ENCODE measurements around the gene SETD4. TPM values are rescaled to one million over a fixed set of nuclear protein-coding genes. Genes with fewer than 3 reads are reported as not detected.
"Not testable (repeated sequence)": the region's sequence is repeated elsewhere in the genome, so short reads cannot be mapped to it uniquely, and the experiment has no call there.

The SETD4 gene
- total and polyA plus RNA-seq, 2 of the 8 experiments (the other 6 are each of a cell fraction or from before 2014, with no cell fraction given): 20.1 to 46.6 TPM

GRCh38 chr21:36075171-36075570 lies 14.8 kb upstream of the SETD4 start (continued):
- no peak for TF ChIP-seq CTBP2 (IDR thresholded peaks at IDR 0.05; ENCODE audit: borderline replicate concordance, insufficient read depth, insufficient read length, low read length)
- TF ChIP-seq KDM1A (IDR thresholded peaks at IDR 0.05; ENCODE audit: borderline replicate concordance, low read length): no peak
- TF ChIP-seq ATF3 (IDR thresholded peaks at IDR 0.05; ENCODE audit: insufficient read depth, low read depth, low read length): no peak
- TF ChIP-seq SIN3A (conservative IDR thresholded peaks at IDR 0.05 in 1 of 2, IDR thresholded peaks at IDR 0.05 in 1 of 2; ENCODE audit: low read depth in 1 of 2, low read length in 2 of 2): no peak

DNA sequence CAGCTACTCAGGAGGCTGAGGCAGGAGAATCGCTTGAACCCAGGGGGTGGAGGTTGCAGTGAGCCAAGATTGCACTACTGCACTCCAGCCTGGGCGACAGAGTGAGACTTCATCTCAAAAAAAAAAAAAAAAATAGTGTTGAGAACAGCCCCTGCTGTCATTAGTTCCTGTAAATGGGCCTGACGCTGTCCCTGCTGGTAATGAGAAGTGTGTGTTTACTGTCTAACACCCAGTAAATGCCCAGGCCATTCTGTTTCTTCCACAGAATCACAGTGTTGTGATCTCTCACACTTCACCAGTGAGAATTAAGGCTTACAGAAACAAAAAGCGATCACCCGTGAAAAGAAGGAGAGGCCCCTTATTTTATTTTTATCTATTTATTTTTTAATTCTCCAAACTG lies 13.6 kb upstream of the SETD4 start:
- H3K79me1 ChIP-seq (ENCODE audit: low read depth, low read length); H2BK120ac ChIP-seq (replicated peaks; ENCODE audit: low read depth, low read length); H3K4ac ChIP-seq (replicated peaks; ENCODE audit: insufficient read length, low read depth, low read length); H2BK5ac ChIP-seq (ENCODE audit: low read depth, low read length); H4K91ac ChIP-seq (replicated peaks; ENCODE audit: insufficient read length, low read length); H3K79me2 ChIP-seq (ENCODE audit: control insufficient read depth in 1 of 2, insufficient read depth in 2 of 2, low read length in 2 of 2); H3K4me1 ChIP-seq (replicated peaks in 1 of 4; ENCODE audit: control insufficient read depth in 3 of 4, insufficient read depth in 4 of 4, low read length in 3 of 4); FAIRE-seq; H4K20me1 ChIP-seq (replicated peaks in 1 of 2; ENCODE audit: control insufficient read depth in 1 of 2, insufficient read depth in 2 of 2, low read length in 2 of 2); H3K18ac ChIP-seq (ENCODE audit: extremely low read depth, low read length); H3K9ac ChIP-seq (replicated peaks in 1 of 4; ENCODE audit: extremely low read depth in 1 of 4, low read depth in 3 of 4, low read length in 3 of 4); H2AFZ ChIP-seq (ENCODE audit: low read length); H3K27ac ChIP-seq (ENCODE audit: low read depth, low read length); H4K5ac ChIP-seq (ENCODE audit: insufficient read length, low read depth, low read length); DNase-seq (ENCODE audit: low read depth in 1 of 2, low spot score in 2 of 2); H3K56ac ChIP-seq (replicated peaks; ENCODE audit: insufficient read length, low read depth, low read length); H4K8ac ChIP-seq (ENCODE audit: extremely low read depth, insufficient read depth, low read length); H3K4me3 ChIP-seq (ENCODE audit: extremely low read depth in 1 of 4, insufficient read depth in 2 of 4, low read depth in 3 of 4, low read length in 4 of 4); H3K14ac ChIP-seq (ENCODE audit: insufficient read length); H2BK15ac ChIP-seq (ENCODE audit: low read length); H3K27me3 ChIP-seq (replicated peaks in 1 of 4; ENCODE audit: control insufficient read depth in 3 of 4, extremely low read depth in 1 of 4, insufficient read depth in 3 of 4, low read length in 3 of 4); H2BK20ac ChIP-seq (ENCODE audit: low read length); H3K23ac ChIP-seq (ENCODE audit: insufficient read length); H2BK12ac ChIP-seq (ENCODE audit: low read depth, low read length); H3K23me2 ChIP-seq (ENCODE audit: low read depth, low read length); H2AK5ac ChIP-seq (ENCODE audit: low read depth, low read length): not testable (repeated sequence)
- H3K36me3 ChIP-seq (ENCODE audit: control insufficient read depth in 2 of 4, insufficient read depth in 4 of 4, low read length in 3 of 4): peaks cover 0 to 17% (median 7%) of the 10 kb centered on the region in 4 experiments; a peak in 4 of 8 replicates
- CTCF ChIA-PET (ENCODE audit: partially characterized antibody): interaction anchor here (0.6 to 5.1 kb wide), 4 partner anchors 10 to 471 kb away, joined by 3 to 48 read pairs (median 4); no protein-coding TSS in a partner anchor
- peaks cover 7 to 11% of the 10 kb centered on the region in 2 experiments for H3K9me3 ChIP-seq (ENCODE audit: insufficient read depth in 2 of 2, low read depth in 1 of 2, low read length in 1 of 2)
- POLR2A ChIA-PET (ENCODE audit: partially characterized antibody): interaction anchor here (1.0 to 2.2 kb wide), 3 partner anchors 12 to 68 kb away, joined by 3 to 8 read pairs (median 3); partner anchors contain the start of gene SETD4
- peak overlapping the region in 1 of 2 experiments; percentile 25; a peak in 1 of 4 replicates for H3K4me2 ChIP-seq (ENCODE audit: insufficient read depth in 1 of 2, low read depth in 2 of 2, low read length in 2 of 2)
- WGBS, 2 experiments (ENCODE audit: extremely low coverage in 1 of 2, insufficient coverage in 1 of 2, insufficient read length in 1 of 2, insufficient replicate concordance in 2 of 2, low coverage in 1 of 2, low lambda C conversion rate in 2 of 2, missing lambda C conversion rate in 1 of 2): 80% methylated on average over 5 of the region's 5 CpGs; no CpG with 5 or more reads in 1 of the 2 experiments
